Urinary bladder (tissue), 4 donors: ENCODE measurements around the gene RPS21. TPM values are rescaled to one million over a fixed set of nuclear protein-coding genes. Genes with fewer than 3 reads are reported as not detected.

Experiments used
- DNase-seq: peaks from one replicate; pipeline ENCODE4 v3.0.0-alpha.2; 2015; ENCODE audit errors: extremely low spot score
- H3K27ac ChIP-seq: one replicate; pipeline ENCODE4 v1.5.1; 2013; ENCODE audit warnings: low read depth, mild to moderate bottlenecking, moderate library complexity
- H3K36me3 ChIP-seq: one replicate; pipeline ENCODE4 v1.6.1; 2013; ENCODE audit warnings: mild to moderate bottlenecking, moderate library complexity; ENCODE audit not compliant: insufficient read depth
- H3K4me1 ChIP-seq: one replicate; pipeline ENCODE4 v1.6.1; 2013; ENCODE audit warnings: mild to moderate bottlenecking, moderate library complexity; ENCODE audit not compliant: insufficient read depth
- H3K4me3 ChIP-seq: one replicate; pipeline ENCODE4 v1.5.1; 2013; ENCODE audit warnings: low read depth, low read length
- WGBS: extraction: QIAGEN DNeasy Blood & Tissue Kit; methylation state at CpG from one replicate; pipeline ENCODE4 v1.1.7; 2013; 5-methylcytosine and 5-hydroxymethylcytosine counted together
- polyA plus RNA-seq: library from polyadenylated mRNA; stranded (reverse); fragments of 200-250 nt; gene quantifications from one replicate; pipeline ENCODE4 v1.2.3, GENCODE V29; 2013
- total RNA-seq: library from RNA; depleted of rRNA; stranded (reverse); fragments of >200 nt; gene quantifications from one replicate; pipeline ENCODE4 v1.2.3, GENCODE V29; 2014
- donor health status: healthy with polysubstance abuse.
- donor health status: healthy.

The RPS21 gene
- total RNA-seq (396 TPM), polyA plus RNA-seq (4,730 TPM)

DNA sequence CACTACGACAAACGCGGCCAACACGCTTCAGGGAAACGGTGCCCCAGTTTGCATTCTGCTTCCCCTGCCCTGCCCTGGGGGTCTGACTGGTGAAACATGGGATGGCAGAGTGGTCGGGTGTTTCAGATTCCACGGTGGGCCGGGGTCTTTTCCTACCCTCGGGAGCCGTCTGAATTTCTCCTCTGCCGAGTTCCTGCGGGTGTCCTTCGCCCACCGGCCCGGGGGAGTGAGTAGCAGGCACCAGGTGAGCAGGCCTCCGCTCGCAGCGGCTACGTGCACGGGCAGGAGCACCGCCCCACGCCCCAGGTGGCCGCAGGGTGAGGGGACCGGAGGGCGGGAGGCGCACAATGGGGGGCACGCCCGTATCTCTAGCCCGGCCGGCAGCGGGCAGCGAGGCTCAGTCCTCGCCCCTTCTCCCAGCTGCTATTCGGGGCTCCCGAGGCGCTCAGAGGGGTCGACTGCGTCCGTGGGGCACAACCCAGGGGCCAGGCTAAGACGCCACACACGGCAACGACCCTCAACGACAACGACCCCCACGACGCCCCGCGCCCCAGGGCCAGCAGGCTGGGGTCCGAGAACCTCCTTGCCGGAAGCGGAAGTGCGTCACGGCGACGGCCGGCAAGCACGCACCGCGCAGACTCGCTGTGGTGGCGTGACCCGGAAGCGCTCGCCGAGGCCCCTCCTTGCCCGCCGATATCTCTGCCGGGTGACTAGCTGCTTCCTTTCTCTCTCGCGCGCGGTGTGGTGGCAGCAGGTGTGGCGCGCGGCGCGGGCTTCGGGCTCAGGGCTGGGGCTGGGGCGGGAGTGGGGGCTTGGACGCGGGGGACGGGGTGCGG, at the start of gene RPS21:
Gene RPS21, plus strand, starts transcription at position 721 of the 836 bp plus-strand sequence. CDS start 236 bp downstream, outside the sequence.
- peak; percentile 74 for DNase-seq
- Histone ChIP-seq H3K27ac (peak within 1 kb of the TSS; percentile 81), H3K4me3 (peak within 1 kb of the TSS; percentile 79), H3K36me3 (no peaks in the 10 kb centered on the region), H3K4me1 (no peaks in the 10 kb centered on the region)
- WGBS = under 1% methylated on average over 83 of the region's 83 CpGs

DNA sequence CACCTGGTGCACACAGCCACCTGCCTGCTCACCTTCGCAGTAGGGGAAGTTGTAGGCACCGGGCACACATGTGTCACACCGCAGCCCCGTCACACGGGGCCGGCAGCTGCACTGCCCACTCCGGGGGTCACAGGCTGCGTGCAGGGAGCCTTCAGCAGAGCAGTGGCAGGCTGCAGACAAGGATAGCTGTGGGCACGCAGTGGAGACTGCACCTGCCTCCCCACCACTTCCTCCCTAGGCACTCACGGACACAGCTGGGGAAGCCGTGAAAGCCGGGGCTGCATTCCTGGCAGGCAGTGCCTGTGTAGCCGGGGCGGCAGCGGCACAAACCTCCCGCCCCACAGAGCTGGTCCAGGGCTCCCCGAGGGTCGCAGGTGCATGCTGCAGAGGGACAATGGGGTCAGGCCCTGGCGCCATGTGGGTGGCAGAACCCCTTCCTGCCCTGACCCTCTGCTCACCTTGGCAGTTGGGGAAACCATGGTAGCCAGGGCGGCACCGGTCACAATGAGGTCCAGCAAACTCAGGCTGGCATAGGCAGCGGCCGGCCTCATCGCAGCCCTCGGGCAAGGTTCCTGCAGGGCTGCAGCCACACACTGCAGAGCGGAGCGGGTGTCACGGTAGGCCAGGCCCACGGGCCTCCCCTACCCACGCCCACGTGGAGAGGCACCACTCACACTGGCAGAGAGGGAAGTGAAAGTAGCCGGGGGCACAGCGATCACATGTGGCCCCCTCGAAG, 49.2 kb upstream of the RPS21 start:
- WGBS = 89% methylated on average over 34 of the region's 34 CpGs
- H3K4me1 ChIP-seq = no peaks in the 10 kb centered on the region
- H3K4me3 ChIP-seq = no peak overlapping the region
- no peak for DNase-seq
- H3K27ac ChIP-seq = no peak overlapping the region
- H3K36me3 ChIP-seq = peaks cover 9% of the 10 kb centered on the region

DNA sequence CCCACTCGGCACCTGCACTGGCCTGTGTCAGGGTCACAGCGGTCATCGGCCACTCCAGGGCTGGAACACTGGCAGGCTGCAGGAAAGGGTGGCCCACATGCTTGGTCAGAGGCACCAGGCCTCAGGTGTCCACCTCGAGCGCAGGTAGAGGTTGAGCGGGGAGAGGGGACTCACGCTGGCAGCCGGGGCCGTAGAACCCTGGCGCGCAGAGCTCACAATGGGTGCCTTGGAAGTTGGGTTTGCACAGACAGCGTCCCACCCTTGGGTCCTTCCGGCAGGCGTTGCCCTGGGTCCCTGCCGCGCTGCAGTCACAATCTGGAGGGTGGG, 48.6 kb upstream of the RPS21 start:
- no peak overlapping the region for H3K4me3 ChIP-seq
- WGBS = 95% methylated on average over 16 of the region's 16 CpGs
- peaks cover 9% of the 10 kb centered on the region for H3K36me3 ChIP-seq
- H3K4me1 ChIP-seq = no peaks in the 10 kb centered on the region
- no peak overlapping the region for H3K27ac ChIP-seq
- no peak for DNase-seq

DNA sequence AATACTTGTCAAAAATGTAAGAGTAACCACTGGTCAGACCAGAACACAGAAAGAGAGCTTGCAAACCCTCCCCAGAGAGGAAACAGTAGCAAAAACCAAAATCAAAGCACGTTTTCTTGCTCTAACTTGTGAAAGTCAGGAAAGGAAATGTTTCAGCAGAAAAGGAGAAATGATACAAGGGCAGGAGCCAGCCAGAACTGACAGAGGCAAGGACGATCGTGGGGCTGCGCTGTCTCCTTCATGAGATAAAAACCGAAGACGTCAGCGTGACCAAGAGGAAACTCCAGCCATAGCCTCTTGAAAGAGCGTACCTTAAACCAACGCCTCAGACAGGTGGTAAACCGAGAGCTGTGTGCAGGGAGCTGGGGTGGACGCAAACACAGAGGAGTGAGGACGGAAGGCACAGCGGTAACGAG, 47.2 kb upstream of the RPS21 start:
- Histone ChIP-seq H3K27ac (no peak overlapping the region), H3K36me3 (peaks cover 2% of the 10 kb centered on the region), H3K4me1 (no peaks in the 10 kb centered on the region), H3K4me3 (no peak overlapping the region)
- no peak for DNase-seq
- WGBS = 81% methylated on average over 14 of the region's 14 CpGs

DNA sequence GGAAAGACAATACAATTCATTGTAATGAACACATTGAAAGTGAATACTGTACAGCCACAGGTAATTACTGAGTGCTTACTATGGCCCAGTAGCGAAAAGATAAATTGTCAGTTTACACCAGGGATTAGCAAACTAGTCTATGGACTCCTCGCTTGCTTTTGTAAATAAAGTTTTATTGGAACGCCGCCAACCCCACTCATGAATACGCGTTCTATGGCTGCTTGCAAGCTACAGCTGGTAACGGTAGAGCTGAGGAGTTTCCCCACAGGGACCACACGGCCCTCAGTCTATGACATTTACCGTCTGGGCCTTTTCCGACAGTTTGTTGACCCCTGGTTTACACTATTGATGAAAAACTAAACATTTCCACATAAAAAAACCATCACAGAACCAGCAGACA, 44.0 kb upstream of the RPS21 start:
- 57% methylated on average over 10 of the region's 10 CpGs for WGBS
- Histone ChIP-seq H3K27ac (no peak overlapping the region), H3K4me3 (no peak overlapping the region), H3K36me3 (no peaks in the 10 kb centered on the region), H3K4me1 (no peaks in the 10 kb centered on the region)
- no peak for DNase-seq

DNA sequence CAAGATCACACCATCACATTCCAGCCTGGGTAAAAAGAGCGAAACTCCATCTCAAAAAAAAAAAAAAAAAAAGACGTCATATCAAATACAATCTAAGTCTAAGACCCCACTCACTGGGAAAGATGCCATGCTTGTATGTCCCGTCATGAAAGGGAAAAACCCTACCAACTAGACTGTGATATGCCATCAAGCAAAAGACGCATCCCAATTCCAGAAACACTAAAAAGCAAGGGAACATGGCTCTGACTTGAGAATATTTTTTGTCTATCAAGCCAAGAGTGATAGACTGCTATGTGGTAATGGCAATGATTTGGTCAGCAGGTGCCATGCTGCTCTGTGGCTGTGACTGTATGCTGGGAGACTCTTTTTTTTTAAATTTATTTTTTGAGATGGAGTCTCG, 42.8 kb upstream of the RPS21 start:
- 90% methylated on average over 5 of the region's 5 CpGs for WGBS
- no peak overlapping the region for H3K4me3 ChIP-seq
- no peak overlapping the region for H3K27ac ChIP-seq
- no peaks in the 10 kb centered on the region for H3K36me3 ChIP-seq
- H3K4me1 ChIP-seq = no peaks in the 10 kb centered on the region
- no peak for DNase-seq

DNA sequence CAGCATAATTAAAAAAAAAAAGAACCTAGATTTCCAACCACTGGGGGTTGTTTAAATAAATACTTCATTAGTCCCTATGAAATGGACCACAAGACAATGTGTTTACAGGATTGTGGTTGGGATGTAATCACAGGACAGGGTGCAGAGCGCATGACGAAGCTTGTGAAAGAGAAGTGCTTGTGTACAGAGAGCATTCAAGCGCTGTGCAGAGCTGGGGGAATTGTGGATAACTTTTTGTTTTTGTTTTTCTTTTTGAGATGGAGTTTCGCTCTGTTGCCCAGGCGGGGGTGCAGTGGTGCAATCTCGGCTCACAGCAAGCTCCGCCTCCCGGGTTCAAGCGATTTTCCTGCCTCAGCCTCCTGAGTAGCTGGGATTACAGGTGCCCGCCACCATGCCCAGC, 42.1 kb upstream of the RPS21 start:
- Histone ChIP-seq H3K4me1 (no peaks in the 10 kb centered on the region), H3K27ac (no peak overlapping the region), H3K36me3 (no peaks in the 10 kb centered on the region), H3K4me3 (no peak overlapping the region)
- no peak for DNase-seq
- WGBS = 77% methylated on average over 10 of the region's 10 CpGs

DNA sequence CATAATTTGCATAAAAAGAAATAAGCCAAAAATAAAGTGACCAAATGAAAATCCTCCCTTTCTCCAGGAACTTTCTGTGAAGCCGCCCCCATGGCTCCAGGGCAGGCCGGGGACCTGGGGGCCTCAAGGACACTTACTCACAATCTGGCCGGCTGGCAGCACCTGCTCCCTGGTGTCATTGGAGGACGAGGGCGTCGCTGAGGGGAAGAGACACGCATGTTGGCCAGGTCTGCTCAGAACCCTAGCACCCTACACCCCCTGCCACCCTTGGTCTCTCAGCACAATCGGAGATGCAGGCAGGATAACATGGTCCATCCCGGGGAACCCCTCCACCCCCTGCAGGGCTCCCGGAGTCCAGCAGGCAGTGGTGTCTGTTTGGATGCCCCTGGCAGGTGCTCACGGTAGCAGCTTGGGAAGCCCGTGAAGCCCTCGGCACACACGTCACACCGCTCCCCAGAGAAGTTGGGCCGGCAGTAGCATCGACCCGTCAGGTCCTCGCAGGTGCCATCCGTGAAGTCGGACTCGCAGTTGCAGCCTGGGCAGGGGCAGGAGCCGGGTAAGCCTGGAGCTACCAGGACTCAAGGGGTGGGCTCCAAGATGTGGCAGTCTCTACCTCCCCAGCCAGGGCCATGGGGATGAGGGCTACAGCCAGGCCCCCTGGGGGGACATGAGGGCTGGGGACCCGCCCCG, 41.1 kb upstream of the RPS21 start:
- no peak for DNase-seq
- WGBS = 88% methylated on average over 25 of the region's 25 CpGs
- H3K4me1 ChIP-seq = no peaks in the 10 kb centered on the region
- H3K27ac ChIP-seq = no peak overlapping the region
- H3K36me3 ChIP-seq = no peaks in the 10 kb centered on the region
- no peak overlapping the region for H3K4me3 ChIP-seq

DNA sequence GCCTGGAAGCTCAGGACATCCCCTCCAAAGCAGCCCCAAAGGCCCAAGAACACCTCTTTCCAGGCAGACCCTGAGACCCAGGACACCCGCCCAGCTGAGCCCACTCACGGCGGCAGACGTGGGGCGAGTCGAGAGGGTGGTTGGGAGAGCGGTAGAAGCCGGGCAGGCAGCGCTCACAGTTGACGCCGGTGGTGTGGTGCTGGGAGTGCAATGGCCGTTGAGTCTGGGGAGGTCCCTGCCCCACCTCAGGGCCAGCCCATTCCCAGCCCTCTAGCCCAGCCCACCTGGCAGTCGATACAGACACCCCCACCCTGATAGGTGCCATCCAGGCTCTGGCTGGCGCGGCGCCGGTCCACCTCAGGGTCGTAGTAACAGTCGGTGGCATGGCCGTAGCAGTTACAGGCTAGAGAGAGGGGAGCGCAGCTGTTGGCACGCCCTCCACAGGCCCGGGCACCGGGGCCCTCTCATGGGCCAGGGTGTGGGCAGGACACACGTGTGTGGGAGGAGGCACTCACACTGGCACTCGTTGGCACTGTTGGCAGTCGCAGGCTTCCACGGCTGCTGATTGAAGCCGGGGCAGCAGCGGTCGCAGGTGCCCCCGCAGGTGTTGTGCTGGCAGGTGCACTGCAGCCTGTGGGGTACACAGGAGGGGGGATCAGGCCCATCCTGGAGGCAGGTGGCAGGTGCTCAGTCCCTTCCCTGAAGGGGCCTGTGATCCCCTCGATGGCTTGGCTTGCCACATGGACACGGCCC, 40.3 kb upstream of the RPS21 start:
- Histone ChIP-seq H3K27ac (no peak overlapping the region), H3K4me1 (no peaks in the 10 kb centered on the region), H3K36me3 (no peaks in the 10 kb centered on the region), H3K4me3 (no peak overlapping the region)
- WGBS = 93% methylated on average over 34 of the region's 34 CpGs
- no peak for DNase-seq

DNA sequence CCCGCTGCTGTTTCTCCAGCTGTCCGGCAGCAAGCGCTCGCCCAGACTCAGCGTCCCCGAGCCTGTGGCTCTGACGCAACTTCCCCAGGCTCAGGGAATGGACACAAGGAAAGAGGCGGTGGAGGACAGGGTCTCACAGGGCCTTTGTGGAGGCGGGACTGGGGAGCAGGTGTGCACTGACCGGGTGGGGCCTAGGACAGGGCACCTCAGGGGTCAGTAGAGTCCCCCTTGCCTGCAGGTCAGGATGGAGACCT, 39.8 kb upstream of the RPS21 start:
- no peaks in the 10 kb centered on the region for H3K36me3 ChIP-seq
- WGBS = 93% methylated on average over 10 of the region's 10 CpGs
- no peak for DNase-seq
- no peak overlapping the region for H3K4me3 ChIP-seq
- no peaks in the 10 kb centered on the region for H3K4me1 ChIP-seq
- no peak overlapping the region for H3K27ac ChIP-seq

DNA sequence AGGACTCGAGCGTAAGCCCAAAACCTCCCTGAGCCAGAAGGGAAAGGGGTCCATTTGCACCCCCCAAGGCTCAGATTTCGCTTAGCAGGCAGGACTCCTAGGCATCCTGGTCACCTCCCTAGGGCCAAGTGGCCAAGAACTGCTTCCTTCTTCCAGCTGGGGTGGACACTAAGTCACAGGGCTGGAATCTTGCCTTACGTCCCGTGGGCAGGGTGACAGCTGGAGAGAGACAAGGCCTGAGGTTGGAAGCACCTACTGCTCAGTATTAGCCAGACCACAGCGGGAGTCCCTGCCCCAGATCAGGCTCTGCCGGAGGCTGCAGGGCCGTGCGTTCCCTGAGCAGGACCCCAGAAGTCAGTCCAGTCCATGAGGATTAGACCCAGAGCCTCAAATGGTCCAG, 39.5 kb upstream of the RPS21 start:
- DNase-seq = no peak
- 80% methylated on average over 9 of the region's 9 CpGs for WGBS
- Histone ChIP-seq H3K4me3 (no peak overlapping the region), H3K4me1 (no peaks in the 10 kb centered on the region), H3K36me3 (no peaks in the 10 kb centered on the region), H3K27ac (no peak overlapping the region)

DNA sequence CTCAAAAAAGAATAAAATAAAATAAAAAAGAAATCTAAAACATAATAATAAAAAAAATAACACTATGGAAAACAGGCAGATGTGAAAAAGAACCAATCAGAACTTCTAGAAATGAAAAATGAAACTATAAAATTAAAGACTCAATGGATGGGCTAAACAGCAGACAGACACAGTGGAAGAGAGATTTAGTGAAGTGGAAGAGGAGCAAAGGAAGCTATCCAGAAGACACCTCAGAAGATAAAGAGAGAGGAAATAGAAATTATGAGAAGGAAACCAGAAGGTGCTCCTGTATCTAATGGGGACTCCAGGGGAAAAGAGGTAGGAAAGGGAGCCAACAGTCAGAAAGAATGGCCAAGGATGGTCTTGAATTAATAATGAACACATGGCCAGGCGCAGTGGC, 38.3 kb upstream of the RPS21 start:
- no peak for DNase-seq
- Histone ChIP-seq H3K36me3 (no peaks in the 10 kb centered on the region), H3K4me1 (no peaks in the 10 kb centered on the region), H3K27ac (no peak overlapping the region), H3K4me3 (no peak overlapping the region)
- WGBS = 90% methylated on average over 1 of the region's 1 CpG

DNA sequence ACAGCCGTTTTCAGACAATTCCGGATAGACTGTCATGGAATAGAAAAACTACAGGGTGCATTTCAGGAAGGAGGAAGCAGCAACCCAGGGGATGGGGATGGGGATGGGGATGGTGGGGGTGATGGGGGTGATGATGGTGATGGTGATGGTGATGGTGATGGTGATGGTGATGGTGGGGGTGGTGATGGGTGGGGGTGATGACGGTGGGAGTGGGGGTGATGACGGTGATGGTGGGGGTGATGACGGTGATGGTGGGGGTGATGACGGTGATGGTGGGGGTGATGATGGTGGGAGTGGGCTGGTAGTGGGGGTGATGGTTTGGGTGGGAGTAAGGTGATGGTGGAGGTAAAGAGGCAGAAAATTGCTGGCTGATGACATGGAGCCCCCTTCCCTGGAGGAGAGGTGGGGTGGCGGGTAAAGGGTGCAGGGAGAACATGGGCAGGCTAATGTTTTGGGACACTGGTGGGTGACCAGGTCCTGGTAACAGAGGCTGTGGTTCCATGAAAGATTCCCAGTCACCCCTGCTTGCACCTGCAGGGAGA, 37.3 kb upstream of the RPS21 start:
- Histone ChIP-seq H3K4me1 (no peaks in the 10 kb centered on the region), H3K36me3 (no peaks in the 10 kb centered on the region), H3K27ac (peak overlapping the region; percentile 63), H3K4me3 (no peak overlapping the region)
- 85% methylated on average over 7 of the region's 7 CpGs for WGBS
- DNase-seq = no peak
